GM23338 (cell line): ENCODE data around the gene ARHGAP12. TPM values are rescaled to one million over a fixed set of nuclear protein-coding genes. Genes with fewer than 3 reads are reported as not detected.

Experiments used
- ATAC-seq: fragments of 200-7000 bp; cut with Tn5 transposase; 3 replicates; pipeline ENCODE4 v1.9.1; 2020
- DNase-seq: peaks from one replicate; pipeline ENCODE4 v3.0.0-alpha.2; 2015; ENCODE audit warnings: low spot score
- H2AFZ ChIP-seq: fragments of 200-600 bp; sonication (generic); 2 replicates; pipeline ENCODE4 v1.8.0; 2016; ENCODE audit warnings: antibody characterized with exemption, mild to moderate bottlenecking, moderate library complexity
- H3F3A ChIP-seq: fragments of 200-600 bp; sonication (generic); replicated peaks from 2 replicates; pipeline ENCODE4 v1.8.0; 2017; ENCODE audit warnings: antibody characterized with exemption, mixed run types, low read depth
- H3K27ac ChIP-seq: fragments of 200-600 bp; sonication (generic); 2 replicates; pipeline ENCODE4 v1.6.1; 2016; ENCODE audit warnings: low read depth
- H3K27me3 ChIP-seq: fragments of 200-600 bp; sonication (generic); 2 replicates; pipeline ENCODE4 v1.8.0; 2016; ENCODE audit warnings: mild to moderate bottlenecking, mixed run types, moderate library complexity; ENCODE audit not compliant: insufficient read depth
- H3K36me3 ChIP-seq: fragments of 200-600 bp; sonication (generic); 2 replicates; pipeline ENCODE4 v1.8.0; 2016; ENCODE audit warnings: mild to moderate bottlenecking; ENCODE audit not compliant: insufficient read depth
- H3K4me1 ChIP-seq: fragments of 200-600 bp; sonication (generic); 2 replicates; pipeline ENCODE4 v1.8.0; 2016; ENCODE audit warnings: mild to moderate bottlenecking, moderate library complexity; ENCODE audit not compliant: insufficient read depth
- H3K4me2 ChIP-seq: fragments of 200-600 bp; sonication (generic); 2 replicates; pipeline ENCODE4 v1.7.1; 2017; ENCODE audit warnings: mixed run types
- H3K4me3 ChIP-seq: fragments of 200-600 bp; sonication (generic); 2 replicates; pipeline ENCODE4 v1.6.1; 2016; ENCODE audit warnings: mixed run types
- H3K79me2 ChIP-seq: fragments of 200-600 bp; sonication (generic); replicated peaks from 2 replicates; pipeline ENCODE4 v1.8.0; 2017; ENCODE audit warnings: mild to moderate bottlenecking; ENCODE audit not compliant: insufficient read depth
- H3K9me2 ChIP-seq: fragments of 200-600 bp; sonication (generic); 2 replicates; pipeline ENCODE4 v1.8.0; 2017; ENCODE audit not compliant: insufficient read depth
- H4K20me1 ChIP-seq: fragments of 200-600 bp; sonication (generic); replicated peaks from 2 replicates; pipeline ENCODE4 v1.8.0; 2017; ENCODE audit warnings: mild to moderate bottlenecking; ENCODE audit not compliant: insufficient read depth
- H3K27ac Mint-ChIP-seq: 2 replicates; pipeline ENCODE4 v1.8.0; 2020; ENCODE audit warnings: inconsistent platforms, mild to moderate bottlenecking, moderate library complexity, mixed read lengths
- H3K27me3 Mint-ChIP-seq: 3 replicates; pipeline ENCODE4 v1.8.0; 2022; ENCODE audit warnings: low read depth, mild to moderate bottlenecking, moderate library complexity, mixed read lengths, inconsistent platforms; ENCODE audit not compliant: insufficient read depth, poor library complexity
- H3K36me3 Mint-ChIP-seq: 3 replicates; pipeline ENCODE4 v1.8.0; 2021; ENCODE audit warnings: low read depth, mild to moderate bottlenecking, inconsistent platforms, moderate library complexity, mixed read lengths
- H3K4me1 Mint-ChIP-seq: 3 replicates; pipeline ENCODE4 v1.8.0; 2020; ENCODE audit warnings: mild to moderate bottlenecking, inconsistent platforms, mixed read lengths
- H3K4me3 Mint-ChIP-seq: 3 replicates; pipeline ENCODE4 v1.8.0; 2021; ENCODE audit warnings: moderate library complexity, mild to moderate bottlenecking, inconsistent platforms, mixed read lengths
- H3K9me3 Mint-ChIP-seq: 3 replicates; pipeline ENCODE4 v1.8.0; 2020; ENCODE audit warnings: moderate library complexity, mild to moderate bottlenecking, inconsistent platforms, mixed read lengths
- EZH2 ChIP-seq: fragments of 200-600 bp; sonication (generic); IDR thresholded peaks from one replicate; pipeline ENCODE4 v1.8.0; 2017; ENCODE audit warnings: antibody characterized with exemption, mild to moderate bottlenecking, low read depth; ENCODE audit not compliant: unreplicated experiment
- EZH2phosphoT487 ChIP-seq: fragments of 200-600 bp; sonication (generic); IDR thresholded peaks from one replicate; pipeline ENCODE4 v1.8.1; 2018; ENCODE audit warnings: antibody characterized with exemption; ENCODE audit not compliant: unreplicated experiment
- NANOG ChIP-seq: IDR thresholded peaks from 2 replicates; pipeline ENCODE4 v1.6.1; 2016; ENCODE audit warnings: antibody characterized with exemption, borderline replicate concordance
- POLR2AphosphoS5 ChIP-seq: IDR thresholded peaks from 2 replicates; pipeline ENCODE4 v1.6.1; 2016; ENCODE audit warnings: antibody characterized with exemption, low read depth
- ZNF114 ChIP-seq: fragments of 250-450 bp; sonication (Bioruptor Pico); IDR thresholded peaks from 2 replicates; pipeline ENCODE4 v1.5.0; 2020; ENCODE audit warnings: mild to moderate bottlenecking, moderate library complexity
- ZNF331 ChIP-seq: fragments of 250-450 bp; sonication (Bioruptor Pico); IDR thresholded peaks from 2 replicates; pipeline ENCODE4 v1.5.0; 2020; ENCODE audit warnings: low read depth, mild to moderate bottlenecking, moderate library complexity
- polyA plus RNA-seq: library from polyadenylated mRNA; unstranded; fragments of >200 nt; fragmentation: Nextera tagmentation; extraction: Ambion mirVana; gene quantifications from 2 replicates; pipeline ENCODE4 v1.2.1, GENCODE V29; 2016
- total RNA-seq: library from RNA; depleted of rRNA; stranded (reverse); fragments of >200 nt; shearing (Covaris generic); gene quantifications from 2 replicates; pipeline ENCODE4 v1.2.3, GENCODE V29; 2014
- TF ChIP-seq, protein P1 (sequence below), 2 experiments: fragments of 200-600 bp in 1 of 2; sonication (generic) in 1 of 2; conservative IDR thresholded peaks; 2 replicates each; pipeline versions ENCODE4 v1.5.1 to v1.6.1; 2016 to 2017; ENCODE audit warnings: antibody characterized with exemption in 2 of 2, low read depth in 2 of 2, mild to moderate bottlenecking in 2 of 2, moderate library complexity in 1 of 2
- TF ChIP-seq, protein P2 (sequence below): IDR thresholded peaks from 2 replicates; pipeline ENCODE4 v1.6.1; 2016; ENCODE audit warnings: antibody characterized with exemption
- TF ChIP-seq, protein P3 (sequence below): fragments of 250-450 bp; sonication (Bioruptor Pico); IDR thresholded peaks from 2 replicates; pipeline ENCODE4 v1.5.0; 2020; ENCODE audit warnings: mild to moderate bottlenecking, moderate library complexity

The ARHGAP12 gene
- total and polyA plus RNA-seq, 2 experiments from 2014 or later = 27.5 to 50.7 TPM

DNA sequence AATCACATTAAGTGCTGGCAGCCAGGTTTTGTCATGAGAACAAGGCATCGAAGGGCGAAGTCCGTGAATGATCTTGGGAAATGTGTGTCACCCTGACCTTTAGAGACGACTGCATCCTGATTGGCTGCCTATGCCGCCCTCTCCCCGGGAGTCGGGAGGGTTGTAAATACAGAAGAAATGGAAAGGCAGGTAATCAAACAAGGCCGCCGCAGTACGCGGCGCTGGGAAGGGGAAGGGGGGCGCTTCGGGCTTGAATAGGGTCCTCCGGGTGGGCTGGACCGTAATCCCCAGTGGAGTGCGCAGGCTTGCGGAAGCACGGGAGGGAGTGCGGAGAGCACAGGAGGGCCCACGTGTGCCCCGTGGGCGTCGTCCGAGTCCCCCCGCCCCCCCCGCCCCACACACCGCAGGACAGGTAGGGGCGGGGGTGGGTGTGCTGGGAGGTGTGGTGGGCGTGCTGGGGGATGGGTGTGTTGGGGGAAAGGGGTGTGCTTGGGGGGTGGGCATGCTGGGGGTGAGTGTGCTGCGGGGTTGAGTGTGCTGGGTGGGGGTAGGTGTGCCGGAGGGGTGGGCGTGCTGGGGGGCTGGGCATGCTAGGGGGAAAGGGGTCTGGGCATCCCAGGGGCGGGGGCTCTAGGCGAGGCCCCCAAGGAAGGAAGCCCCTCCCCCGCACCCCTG lies 169.4 kb downstream of the ARHGAP12 start:
- H3K4me1 ChIP-seq = peaks cover 51% of the 10 kb centered on the region
- H3K4me2 ChIP-seq = peak overlapping the region; percentile 90
- H3K9me2 ChIP-seq = no peaks in the 10 kb centered on the region; the same call in 1 of the 2 replicates
- TF ChIP-seq, protein P1, sequence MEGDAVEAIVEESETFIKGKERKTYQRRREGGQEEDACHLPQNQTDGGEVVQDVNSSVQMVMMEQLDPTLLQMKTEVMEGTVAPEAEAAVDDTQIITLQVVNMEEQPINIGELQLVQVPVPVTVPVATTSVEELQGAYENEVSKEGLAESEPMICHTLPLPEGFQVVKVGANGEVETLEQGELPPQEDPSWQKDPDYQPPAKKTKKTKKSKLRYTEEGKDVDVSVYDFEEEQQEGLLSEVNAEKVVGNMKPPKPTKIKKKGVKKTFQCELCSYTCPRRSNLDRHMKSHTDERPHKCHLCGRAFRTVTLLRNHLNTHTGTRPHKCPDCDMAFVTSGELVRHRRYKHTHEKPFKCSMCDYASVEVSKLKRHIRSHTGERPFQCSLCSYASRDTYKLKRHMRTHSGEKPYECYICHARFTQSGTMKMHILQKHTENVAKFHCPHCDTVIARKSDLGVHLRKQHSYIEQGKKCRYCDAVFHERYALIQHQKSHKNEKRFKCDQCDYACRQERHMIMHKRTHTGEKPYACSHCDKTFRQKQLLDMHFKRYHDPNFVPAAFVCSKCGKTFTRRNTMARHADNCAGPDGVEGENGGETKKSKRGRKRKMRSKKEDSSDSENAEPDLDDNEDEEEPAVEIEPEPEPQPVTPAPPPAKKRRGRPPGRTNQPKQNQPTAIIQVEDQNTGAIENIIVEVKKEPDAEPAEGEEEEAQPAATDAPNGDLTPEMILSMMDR (conservative IDR thresholded peaks at IDR 0.05; ENCODE audit: low read depth in 2 of 2) = no peak
- TF ChIP-seq EZH2 (no peak), POLR2AphosphoS5 (no peak), NANOG (no peak)
- peak overlapping the region; percentile 88 for H3K4me3 ChIP-seq
- no peaks in the 10 kb centered on the region for H3K79me2 ChIP-seq
- H3K27ac ChIP-seq = peak overlapping the region; percentile 100
- DNase-seq (peak; percentile 82), ATAC-seq (peak; percentile 27)
- H3K27me3 ChIP-seq = no peaks in the 10 kb centered on the region
- no peak overlapping the region for H2AFZ ChIP-seq
- Mint-ChIP-seq H3K27me3 (peaks cover 18% of the 10 kb centered on the region), H3K36me3 (peaks cover 22% of the 10 kb centered on the region), H3K9me3 (peaks cover 17% of the 10 kb centered on the region), H3K27ac (peak overlapping the region; percentile 93), H3K4me1 (peaks cover 79% of the 10 kb centered on the region), H3K4me3 (peak overlapping the region; percentile 87)
- H4K20me1 ChIP-seq = no peaks in the 10 kb centered on the region
- H3K36me3 ChIP-seq = no peaks in the 10 kb centered on the region
- H3F3A ChIP-seq = 0 out of 2 replicates have a peak, but pooled peaks cover 7% of the 10 kb centered on the region

DNA sequence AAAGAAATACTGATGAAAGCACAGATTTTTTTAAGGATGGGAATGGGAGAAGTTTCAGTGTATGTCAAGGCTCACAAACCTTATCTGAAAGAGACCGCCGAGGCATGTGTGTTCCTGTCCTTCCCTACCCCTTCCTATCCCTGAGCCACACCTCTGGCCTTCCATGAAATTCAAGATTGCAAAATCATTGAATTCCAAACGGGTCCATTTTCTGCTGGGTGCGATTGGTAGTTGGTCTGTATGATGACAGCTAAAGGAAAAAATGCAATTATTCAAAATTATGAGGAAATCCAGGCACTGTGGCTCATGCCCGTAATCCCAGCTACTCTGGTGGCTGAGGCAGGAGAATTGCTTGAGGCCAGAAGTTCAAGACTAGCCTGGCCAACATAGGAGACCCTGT lies 170.1 kb downstream of the ARHGAP12 start:
- H3K27me3 Mint-ChIP-seq = peaks cover 18% of the 10 kb centered on the region
- Histone ChIP-seq H3K9me2 (no peaks in the 10 kb centered on the region; the same call in 1 of the 2 replicates), H4K20me1 (no peaks in the 10 kb centered on the region), H3K4me2 (peak overlapping the region; percentile 64; the same call in 1 of the 2 replicates), H3K4me3 (no peak overlapping the region), H3K4me1 (peaks cover 52% of the 10 kb centered on the region), H2AFZ (no peak overlapping the region), H3K27me3 (no peaks in the 10 kb centered on the region), H3K36me3 (no peaks in the 10 kb centered on the region), H3F3A (0 out of 2 replicates have a peak, but pooled peaks cover 7% of the 10 kb centered on the region), H3K27ac (no peak overlapping the region), H3K79me2 (no peaks in the 10 kb centered on the region)
- H3K4me1 Mint-ChIP-seq = peaks cover 76% of the 10 kb centered on the region
- H3K4me3 Mint-ChIP-seq = peak overlapping the region; percentile 87
- no peak for ATAC-seq
- no peak for DNase-seq
- no peak overlapping the region for H3K27ac Mint-ChIP-seq
- H3K36me3 Mint-ChIP-seq = peaks cover 15% of the 10 kb centered on the region
- peaks cover 9% of the 10 kb centered on the region for H3K9me3 Mint-ChIP-seq
- TF ChIP-seq, protein P2, sequence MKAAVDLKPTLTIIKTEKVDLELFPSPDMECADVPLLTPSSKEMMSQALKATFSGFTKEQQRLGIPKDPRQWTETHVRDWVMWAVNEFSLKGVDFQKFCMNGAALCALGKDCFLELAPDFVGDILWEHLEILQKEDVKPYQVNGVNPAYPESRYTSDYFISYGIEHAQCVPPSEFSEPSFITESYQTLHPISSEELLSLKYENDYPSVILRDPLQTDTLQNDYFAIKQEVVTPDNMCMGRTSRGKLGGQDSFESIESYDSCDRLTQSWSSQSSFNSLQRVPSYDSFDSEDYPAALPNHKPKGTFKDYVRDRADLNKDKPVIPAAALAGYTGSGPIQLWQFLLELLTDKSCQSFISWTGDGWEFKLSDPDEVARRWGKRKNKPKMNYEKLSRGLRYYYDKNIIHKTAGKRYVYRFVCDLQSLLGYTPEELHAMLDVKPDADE = no peak
- TF ChIP-seq ZNF331 (CRISPR knock-in tag) = no peak
- TF ChIP-seq EZH2phosphoT487 = no peak
- TF ChIP-seq ZNF114 (CRISPR knock-in tag) = no peak
- TF ChIP-seq, protein P3, sequence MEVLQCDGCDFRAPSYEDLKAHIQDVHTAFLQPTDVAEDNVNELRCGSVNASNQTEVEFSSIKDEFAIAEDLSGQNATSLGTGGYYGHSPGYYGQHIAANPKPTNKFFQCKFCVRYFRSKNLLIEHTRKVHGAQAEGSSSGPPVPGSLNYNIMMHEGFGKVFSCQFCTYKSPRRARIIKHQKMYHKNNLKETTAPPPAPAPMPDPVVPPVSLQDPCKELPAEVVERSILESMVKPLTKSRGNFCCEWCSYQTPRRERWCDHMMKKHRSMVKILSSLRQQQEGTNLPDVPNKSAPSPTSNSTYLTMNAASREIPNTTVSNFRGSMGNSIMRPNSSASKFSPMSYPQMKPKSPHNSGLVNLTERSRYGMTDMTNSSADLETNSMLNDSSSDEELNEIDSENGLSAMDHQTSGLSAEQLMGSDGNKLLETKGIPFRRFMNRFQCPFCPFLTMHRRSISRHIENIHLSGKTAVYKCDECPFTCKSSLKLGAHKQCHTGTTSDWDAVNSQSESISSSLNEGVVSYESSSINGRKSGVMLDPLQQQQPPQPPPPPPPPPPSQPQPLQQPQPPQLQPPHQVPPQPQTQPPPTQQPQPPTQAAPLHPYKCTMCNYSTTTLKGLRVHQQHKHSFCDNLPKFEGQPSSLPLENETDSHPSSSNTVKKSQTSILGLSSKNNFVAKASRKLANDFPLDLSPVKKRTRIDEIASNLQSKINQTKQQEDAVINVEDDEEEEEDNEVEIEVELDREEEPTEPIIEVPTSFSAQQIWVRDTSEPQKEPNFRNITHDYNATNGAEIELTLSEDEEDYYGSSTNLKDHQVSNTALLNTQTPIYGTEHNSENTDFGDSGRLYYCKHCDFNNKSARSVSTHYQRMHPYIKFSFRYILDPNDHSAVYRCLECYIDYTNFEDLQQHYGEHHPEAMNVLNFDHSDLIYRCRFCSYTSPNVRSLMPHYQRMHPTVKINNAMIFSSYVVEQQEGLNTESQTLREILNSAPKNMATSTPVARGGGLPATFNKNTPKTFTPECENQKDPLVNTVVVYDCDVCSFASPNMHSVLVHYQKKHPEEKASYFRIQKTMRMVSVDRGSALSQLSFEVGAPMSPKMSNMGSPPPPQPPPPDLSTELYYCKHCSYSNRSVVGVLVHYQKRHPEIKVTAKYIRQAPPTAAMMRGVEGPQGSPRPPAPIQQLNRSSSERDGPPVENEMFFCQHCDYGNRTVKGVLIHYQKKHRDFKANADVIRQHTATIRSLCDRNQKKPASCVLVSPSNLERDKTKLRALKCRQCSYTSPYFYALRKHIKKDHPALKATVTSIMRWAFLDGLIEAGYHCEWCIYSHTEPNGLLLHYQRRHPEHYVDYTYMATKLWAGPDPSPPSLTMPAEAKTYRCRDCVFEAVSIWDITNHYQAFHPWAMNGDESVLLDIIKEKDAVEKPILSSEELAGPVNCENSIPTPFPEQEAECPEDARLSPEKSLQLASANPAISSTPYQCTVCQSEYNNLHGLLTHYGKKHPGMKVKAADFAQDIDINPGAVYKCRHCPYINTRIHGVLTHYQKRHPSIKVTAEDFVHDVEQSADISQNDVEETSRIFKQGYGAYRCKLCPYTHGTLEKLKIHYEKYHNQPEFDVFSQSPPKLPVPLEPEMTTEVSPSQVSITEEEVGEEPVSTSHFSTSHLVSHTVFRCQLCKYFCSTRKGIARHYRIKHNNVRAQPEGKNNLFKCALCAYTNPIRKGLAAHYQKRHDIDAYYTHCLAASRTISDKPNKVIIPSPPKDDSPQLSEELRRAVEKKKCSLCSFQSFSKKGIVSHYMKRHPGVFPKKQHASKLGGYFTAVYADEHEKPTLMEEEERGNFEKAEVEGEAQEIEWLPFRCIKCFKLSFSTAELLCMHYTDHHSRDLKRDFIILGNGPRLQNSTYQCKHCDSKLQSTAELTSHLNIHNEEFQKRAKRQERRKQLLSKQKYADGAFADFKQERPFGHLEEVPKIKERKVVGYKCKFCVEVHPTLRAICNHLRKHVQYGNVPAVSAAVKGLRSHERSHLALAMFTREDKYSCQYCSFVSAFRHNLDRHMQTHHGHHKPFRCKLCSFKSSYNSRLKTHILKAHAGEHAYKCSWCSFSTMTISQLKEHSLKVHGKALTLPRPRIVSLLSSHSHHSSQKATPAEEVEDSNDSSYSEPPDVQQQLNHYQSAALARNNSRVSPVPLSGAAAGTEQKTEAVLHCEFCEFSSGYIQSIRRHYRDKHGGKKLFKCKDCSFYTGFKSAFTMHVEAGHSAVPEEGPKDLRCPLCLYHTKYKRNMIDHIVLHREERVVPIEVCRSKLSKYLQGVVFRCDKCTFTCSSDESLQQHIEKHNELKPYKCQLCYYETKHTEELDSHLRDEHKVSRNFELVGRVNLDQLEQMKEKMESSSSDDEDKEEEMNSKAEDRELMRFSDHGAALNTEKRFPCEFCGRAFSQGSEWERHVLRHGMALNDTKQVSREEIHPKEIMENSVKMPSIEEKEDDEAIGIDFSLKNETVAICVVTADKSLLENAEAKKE (CRISPR knock-in tag) = no peak
